Dermis microvascular lymphatic vessel endothelial cell (primary cell): ENCODE measurements around the gene IRS1. TPM values are rescaled to one million over a fixed set of nuclear protein-coding genes. Genes with fewer than 3 reads are reported as not detected.

Experiments used
- DNase-seq, 2 donors: peaks; one replicate each; pipeline versions ENCODE4 v3.0.0 to v3.0.0-alpha.2; 2010; ENCODE audit warnings: low read depth in 2 of 2
- total RNA-seq: library from RNA; depleted of rRNA; stranded (reverse); fragments of >200 nt; gene quantifications from 2 replicates; pipeline ENCODE4 v1.2.1, GENCODE V29; 2014

Gene IRS1
- total RNA-seq, 1 donor from 2014 or later, result under 0.01 TPM

- no peak for DNase-seq
Measured at GRCh38 chr2:226693521-226693920, 106.1 kb downstream of the IRS1 start.

- DNase-seq, result no peak
Measured at GRCh38 chr2:226692521-226693126, 107.0 kb downstream of the IRS1 start.

GRCh38 chr2:226691255-226691654, 108.4 kb downstream of the IRS1 start:
- DNase-seq, result no peak

- no peak for DNase-seq
Measured at GRCh38 chr2:226690461-226691024, 109.1 kb downstream of the IRS1 start.

- no peak for DNase-seq
Measured at GRCh38 chr2:226687641-226688253, 111.9 kb downstream of the IRS1 start.

- no peak for DNase-seq
Measured at GRCh38 chr2:226684563-226684959, 115.1 kb downstream of the IRS1 start.

GRCh38 chr2:226683944-226684562, 115.6 kb downstream of the IRS1 start:
- DNase-seq, result no peak

- no peak for DNase-seq
Measured at GRCh38 chr2:226683196-226683595, 116.4 kb downstream of the IRS1 start.

Other genes with a start within 250 kb of the IRS1 start
- gene RHBDD1, start 36.2 kb upstream of the IRS1 start, total RNA-seq, result 4.6 and 7.3 TPM in 2 replicates